ENCODE measurements around the gene TAPT1.

GRCh38 chr4:16270454-16271328 lies 44.4 kb upstream of the TAPT1 start:
- TF ChIP-seq POLR2A (IDR thresholded peaks at IDR 0.05) (no peak), CTCF (IDR thresholded peaks at IDR 0.05) (no peak)

All from upper lobe of left lung (tissue), 4 donors.